ENCODE data around the gene MTMR12.

- no peak for TF ChIP-seq CTCF (IDR thresholded peaks at IDR 0.05; ENCODE audit: control extremely low read depth in 1 of 3, insufficient read depth in 1 of 3, low read depth in 1 of 3, low read length in 3 of 3)
- TF ChIP-seq BRCA1 (IDR thresholded peaks at IDR 0.05; ENCODE audit: low read depth, low read length) = no peak
- no peak for TF ChIP-seq GTF2F1 (IDR thresholded peaks at IDR 0.05; ENCODE audit: borderline replicate concordance, low read depth, low read length)
- TF ChIP-seq USF2 (IDR thresholded peaks at IDR 0.05; ENCODE audit: low read length) = no peak
- peak; percentile 86 for TF ChIP-seq YY1 (IDR thresholded peaks at IDR 0.05; ENCODE audit: low read depth, low read length)
- no peak for TF ChIP-seq NRF1 (IDR thresholded peaks at IDR 0.05; ENCODE audit: low read depth, low read length)
- no peak for TF ChIP-seq SIX5 (IDR thresholded peaks at IDR 0.05; ENCODE audit: low read depth, low read length)
- no peak for TF ChIP-seq TCF12 (IDR thresholded peaks at IDR 0.05; ENCODE audit: low read depth, low read length)
- no peak for TF ChIP-seq KDM5A (IDR thresholded peaks at IDR 0.05; ENCODE audit: low read length)
These were observed 36.4 kb downstream of the MTMR12 start for GRCh38 chr5:32276173-32276853.

All from H1 (cell line).